Mesenteric fat pad (tissue), 1 donor: ENCODE data around the gene CEBPA. TPM values are rescaled to one million over a fixed set of nuclear protein-coding genes. Genes with fewer than 3 reads are reported as not detected.

ENCODE experiments used
- DNase-seq: peaks from one replicate; pipeline ENCODE4 v3.0.0-alpha.2; 2020; ENCODE audit warnings: low spot score
- total RNA-seq: library from RNA; stranded (reverse); fragmentation: NEBNext Ultra II Directional; extraction: Animal tissue kit (Norgen Biotek cat#: 25700); gene quantifications from one replicate; pipeline ENCODE4 v1.2.1, GENCODE V29; 2021
- donor health status: DM: yes; HTN: yes; CAD: no.

CEBPA gene
- total RNA-seq, 1 donor from 2014 or later, result 263 TPM

GRCh38 chr19:33273881-33274662 lies 28.3 kb downstream of the CEBPA start:
- no peak for DNase-seq

GRCh38 chr19:33273065-33273736 lies 29.1 kb downstream of the CEBPA start:
- DNase-seq, result no peak

GRCh38 chr19:33271246-33272021 lies 30.9 kb downstream of the CEBPA start:
- DNase-seq, result no peak

GRCh38 chr19:33270769-33271168 lies 31.6 kb downstream of the CEBPA start:
- DNase-seq, result no peak

- no peak for DNase-seq
Measured at GRCh38 chr19:33269016-33269415, 33.3 kb downstream of the CEBPA start.

GRCh38 chr19:33268162-33268991 lies 34.0 kb downstream of the CEBPA start:
- DNase-seq, result no peak

GRCh38 chr19:33267706-33268105 lies 34.6 kb downstream of the CEBPA start:
- DNase-seq, result no peak

- no peak for DNase-seq
Measured at GRCh38 chr19:33266974-33267484, 35.3 kb downstream of the CEBPA start.

GRCh38 chr19:33264881-33265445 lies 37.4 kb downstream of the CEBPA start:
- DNase-seq, result no peak

- no peak for DNase-seq
Measured at GRCh38 chr19:33263325-33264023, 38.9 kb downstream of the CEBPA start.

- no peak for DNase-seq
Measured at GRCh38 chr19:33261511-33262189, 40.7 kb downstream of the CEBPA start.

GRCh38 chr19:33260628-33261418 lies 41.5 kb downstream of the CEBPA start:
- no peak for DNase-seq

GRCh38 chr19:33259539-33259938 lies 42.8 kb downstream of the CEBPA start:
- no peak for DNase-seq

GRCh38 chr19:33257828-33258227 lies 44.5 kb downstream of the CEBPA start:
- DNase-seq, result no peak

- DNase-seq, result no peak
Measured at GRCh38 chr19:33256261-33256660, 46.1 kb downstream of the CEBPA start.

GRCh38 chr19:33255781-33256180 lies 46.6 kb downstream of the CEBPA start:
- no peak for DNase-seq

GRCh38 chr19:33254245-33254824 lies 48.0 kb downstream of the CEBPA start:
- no peak for DNase-seq

- DNase-seq, result no peak
Measured at GRCh38 chr19:33252971-33253370, 49.4 kb downstream of the CEBPA start.
